ENCODE data around the gene TMBIM6.

The TMBIM6 gene

GRCh38 chr12:49703647-49704137, 37.7 kb upstream of the TMBIM6 start:
- CTCF ChIA-PET: interaction anchor here (0.6 to 3.5 kb wide), 6 partner anchors 15 to 67 kb away, joined by 3 to 24 read pairs (median 8); partner anchors contain the start of gene TMBIM6
- POLR2A ChIA-PET: interaction anchor here (0.7 to 1.7 kb wide), 2 partner anchors 37 to 58 kb away, joined by 4 to 5 read pairs; partner anchors contain the start of gene TMBIM6
- TF ChIP-seq AEBP2 (tag by site-specific recombination; IDR thresholded peaks at IDR 0.05; ENCODE audit: borderline replicate concordance) (no peak), TRIM28 (IDR thresholded peaks at IDR 0.05; ENCODE audit: borderline replicate concordance, low read length) (no peak), ZNF555 (tag by site-specific recombination; conservative IDR thresholded peaks at IDR 0.05) (no peak), ZNF529 (tag by site-specific recombination; IDR thresholded peaks at IDR 0.05; ENCODE audit: insufficient replicate concordance) (no peak), ZNF791 (tag by site-specific recombination; IDR thresholded peaks at IDR 0.05) (no peak), ZIC2 (tag by site-specific recombination; IDR thresholded peaks at IDR 0.05) (peak; percentile 25; the same call in 1 of the 2 replicates), ZNF366 (tag by site-specific recombination; conservative IDR thresholded peaks at IDR 0.05) (no peak), KLF16 (tag by site-specific recombination; IDR thresholded peaks at IDR 0.05) (no peak), ZNF473 (tag by site-specific recombination; IDR thresholded peaks at IDR 0.05) (no peak), ZNF664 (tag by site-specific recombination; IDR thresholded peaks at IDR 0.05) (peak; percentile 71), ZNF623 (tag by site-specific recombination; IDR thresholded peaks at IDR 0.05) (no peak), WT1 (tag by site-specific recombination; IDR thresholded peaks at IDR 0.05) (no peak), ZBTB17 (tag by site-specific recombination; IDR thresholded peaks at IDR 0.05) (peak; percentile 75; the same call in 1 of the 2 replicates), ZNF501 (tag by site-specific recombination; IDR thresholded peaks at IDR 0.05) (no peak), ZNF704 (tag by site-specific recombination; IDR thresholded peaks at IDR 0.05) (no peak), ZNF174 (tag by site-specific recombination; IDR thresholded peaks at IDR 0.05) (no peak), PRDM1 (tag by site-specific recombination; IDR thresholded peaks at IDR 0.05) (no peak), GLIS2 (tag by site-specific recombination; IDR thresholded peaks at IDR 0.05) (no peak), ZNF354C (tag by site-specific recombination; IDR thresholded peaks at IDR 0.05; ENCODE audit: borderline replicate concordance, low read depth) (no peak), ZNF398 (tag by site-specific recombination; IDR thresholded peaks at IDR 0.05) (no peak)
- Histone ChIP-seq H3K4me3 (ENCODE audit: low read depth, low read length) (no peak overlapping the region), H3K27ac (ENCODE audit: extremely low read depth, low read depth, low read length) (0 out of 2 replicates have a peak overlapping the region, but pooled peaks have one; percentile 4), H3K4me1 (ENCODE audit: control insufficient read depth, insufficient read depth, low read length) (peaks cover 6% of the 10 kb centered on the region), H3K36me3 (ENCODE audit: control insufficient read depth in 2 of 2, insufficient read depth in 1 of 2, low read length in 2 of 2) (no peaks in the 10 kb centered on the region; a peak in 1 of 3 replicates), H3K9me3 (ENCODE audit: control insufficient read depth, insufficient read depth, low read depth, low read length) (no peaks in the 10 kb centered on the region)

GRCh38 chr12:49705479-49706134, 35.8 kb upstream of the TMBIM6 start:
- CTCF ChIA-PET: interaction anchor here (0.9 to 4.0 kb wide), 7 partner anchors 32 to 133 kb away, joined by 3 to 30 read pairs (median 4); partner anchors contain the start of gene TMBIM6
- POLR2A ChIA-PET: interaction anchor here (0.6 to 1.4 kb wide), 4 partner anchors 32 to 1512 kb away, joined by 3 to 4 read pairs (median 3); partner anchors contain the start of gene POU6F1
- peak; percentile 44; the same call in 1 of the 2 replicates for TF ChIP-seq GLIS1 (tag by site-specific recombination; IDR thresholded peaks at IDR 0.05)
- peak; percentile 92 for TF ChIP-seq ZFHX2 (tag by site-specific recombination; conservative IDR thresholded peaks at IDR 0.05)
- TF ChIP-seq MZF1 (tag by site-specific recombination; IDR thresholded peaks at IDR 0.05; ENCODE audit: borderline replicate concordance): 0 out of 2 replicates have a peak, but pooled peaks have one; percentile 36
- no peak for TF ChIP-seq ZNF830 (tag by site-specific recombination; IDR thresholded peaks at IDR 0.05; ENCODE audit: low read depth)
- TF ChIP-seq ZNF214 (tag by site-specific recombination; IDR thresholded peaks at IDR 0.05; ENCODE audit: borderline replicate concordance): no peak
- 0 out of 2 replicates have a peak, but pooled peaks have one; percentile 18 for TF ChIP-seq PATZ1 (tag by site-specific recombination; IDR thresholded peaks at IDR 0.05)
- peak; percentile 20; the same call in 1 of the 2 replicates for TF ChIP-seq ZBTB17 (tag by site-specific recombination; IDR thresholded peaks at IDR 0.05)

More at GRCh38 chr12:49705479-49706134, 35.8 kb upstream of the TMBIM6 start:
- H3K27ac ChIP-seq (ENCODE audit: extremely low read depth, low read depth, low read length): no peak overlapping the region
- peaks cover 5% of the 10 kb centered on the region for H3K4me1 ChIP-seq (ENCODE audit: control insufficient read depth, insufficient read depth, low read length)
- no peaks in the 10 kb centered on the region for H3K9me3 ChIP-seq (ENCODE audit: control insufficient read depth, insufficient read depth, low read depth, low read length)
- H3K4me3 ChIP-seq (ENCODE audit: low read depth, low read length): peak overlapping the region; percentile 65; the same call in 1 of the 2 replicates
- H3K36me3 ChIP-seq (ENCODE audit: control insufficient read depth in 2 of 2, insufficient read depth in 1 of 2, low read length in 2 of 2): no peaks in the 10 kb centered on the region; a peak in 1 of 3 replicates
